Activated gamma-delta T cell treated with Interleukin-2 at 50 U/mL for 16 hours (primary cell): ENCODE results near the gene SUSD5.

Experiments
- DNase-seq: peaks from one replicate; pipeline ENCODE4 v3.0.0-alpha.2; 2020

The SUSD5 gene

DNA sequence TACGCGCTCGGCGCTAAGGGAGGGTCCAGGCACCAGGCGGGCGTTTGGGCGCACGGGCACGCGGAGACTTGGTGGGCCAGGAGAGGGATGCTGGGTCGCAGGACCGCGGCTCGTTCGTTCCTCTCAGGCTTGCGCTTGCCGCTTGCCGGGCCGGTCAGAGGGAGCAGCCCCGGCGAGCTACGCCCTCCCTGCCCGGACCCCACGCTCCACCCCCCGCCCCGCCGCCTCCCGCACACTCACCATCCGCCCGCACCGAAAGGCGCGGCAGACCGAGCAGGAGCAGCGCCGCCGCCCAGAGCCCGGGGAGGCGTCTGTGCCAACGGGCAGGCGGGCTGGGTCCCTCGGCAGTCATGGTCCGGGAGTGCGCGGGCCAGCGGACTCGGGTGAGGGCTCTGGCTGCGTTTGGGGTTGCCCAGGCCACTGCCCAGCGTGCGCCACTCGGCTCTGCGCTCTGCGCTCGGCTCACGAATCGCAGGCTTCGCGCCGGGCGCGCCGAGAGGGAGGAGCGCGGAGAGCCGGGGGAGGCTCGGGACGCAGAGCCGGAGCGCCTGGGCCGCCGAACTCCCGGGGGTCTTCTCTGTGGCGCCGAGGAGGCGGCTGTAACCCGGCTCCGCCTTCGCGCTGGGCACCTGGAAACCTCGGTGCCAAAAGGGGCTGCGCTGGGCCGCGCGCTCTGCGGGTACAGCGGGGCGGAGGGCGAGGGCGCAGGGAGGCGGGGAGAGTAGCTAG is at the start of gene SUSD5:
Gene SUSD5, minus strand, starts transcription at position 365 of the 729 bp plus-strand sequence. Its CDS starts 13 bp downstream, at position 352.
- no peak for DNase-seq

DNA sequence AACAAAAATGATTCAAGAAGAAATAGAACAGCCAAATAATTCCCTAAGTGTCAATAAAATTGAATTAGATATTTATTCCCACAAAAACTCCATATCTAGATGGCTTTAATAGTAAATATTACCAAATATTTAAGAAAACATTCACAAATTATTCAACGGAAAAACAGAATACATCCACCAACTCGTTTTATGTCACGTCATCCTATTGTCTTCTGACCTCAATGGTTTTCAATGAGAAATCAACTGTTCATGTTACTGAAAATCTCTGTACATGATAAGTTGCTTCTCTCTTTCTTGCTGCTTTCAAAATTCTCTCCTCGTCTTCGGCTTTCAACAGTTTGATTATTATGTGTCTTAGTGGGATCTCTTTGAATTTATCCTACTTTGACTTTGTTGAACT is 41.5 kb upstream of the SUSD5 start:
- no peak for DNase-seq

DNA sequence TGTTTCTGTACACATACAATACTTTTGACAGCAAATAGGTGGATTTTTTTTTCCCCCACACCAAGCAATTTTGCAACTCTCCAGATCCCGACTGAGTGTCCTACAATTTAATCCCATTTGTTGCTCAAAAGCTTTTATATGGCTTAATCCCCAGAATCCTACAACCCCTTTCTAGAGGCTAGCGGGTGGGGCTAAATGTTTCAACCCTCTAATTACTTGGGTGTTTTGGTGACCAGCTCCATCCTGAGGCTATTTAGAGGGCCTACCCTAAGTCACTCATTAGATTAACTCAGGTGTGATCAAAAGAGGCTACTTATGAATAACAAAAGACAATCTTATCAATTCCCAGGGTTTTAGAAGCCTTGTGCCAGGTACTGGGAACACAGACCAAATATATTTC is 37.6 kb upstream of the SUSD5 start:
- DNase-seq: no peak

DNA sequence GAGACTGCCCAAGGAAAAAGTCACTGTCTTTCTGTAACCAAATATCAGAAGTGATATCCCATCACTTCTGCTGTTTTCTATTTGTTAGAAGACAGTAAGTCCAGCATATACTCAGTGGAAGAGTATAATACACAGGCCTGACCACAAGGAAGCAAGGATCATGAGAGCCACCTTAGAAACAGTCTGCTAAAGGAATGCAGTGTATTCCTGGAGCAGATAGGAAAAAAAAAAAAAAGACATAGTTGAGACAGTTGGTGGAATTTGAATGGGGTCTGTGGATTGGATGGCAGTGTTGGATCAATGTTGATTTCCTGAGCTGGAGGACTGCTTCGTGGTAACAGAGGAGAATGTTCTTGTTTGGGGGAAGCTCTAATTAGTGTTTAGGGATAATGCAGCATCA is 32.1 kb upstream of the SUSD5 start:
- no peak for DNase-seq

DNA sequence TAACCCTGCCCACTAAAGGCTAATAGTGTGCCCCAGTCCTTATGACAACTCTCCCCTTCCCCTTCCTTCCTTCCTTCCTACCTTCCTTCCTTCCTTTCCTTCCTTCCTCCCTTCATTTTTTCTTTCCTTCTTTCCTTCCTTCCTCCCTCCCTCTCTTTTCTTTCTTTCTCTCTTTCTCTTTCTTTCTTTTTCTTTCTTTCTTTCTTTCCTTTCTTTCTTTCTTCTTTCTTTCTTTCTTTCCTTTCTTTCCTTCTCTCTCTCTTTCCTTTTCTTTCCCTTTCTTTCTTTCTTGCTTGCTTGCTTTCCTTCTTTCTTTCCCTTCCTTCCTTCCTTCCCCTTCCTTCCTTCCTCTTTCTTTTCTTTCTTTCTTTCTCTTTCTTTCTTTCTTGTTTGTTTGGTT is 28.2 kb upstream of the SUSD5 start:
- DNase-seq: no peak

DNA sequence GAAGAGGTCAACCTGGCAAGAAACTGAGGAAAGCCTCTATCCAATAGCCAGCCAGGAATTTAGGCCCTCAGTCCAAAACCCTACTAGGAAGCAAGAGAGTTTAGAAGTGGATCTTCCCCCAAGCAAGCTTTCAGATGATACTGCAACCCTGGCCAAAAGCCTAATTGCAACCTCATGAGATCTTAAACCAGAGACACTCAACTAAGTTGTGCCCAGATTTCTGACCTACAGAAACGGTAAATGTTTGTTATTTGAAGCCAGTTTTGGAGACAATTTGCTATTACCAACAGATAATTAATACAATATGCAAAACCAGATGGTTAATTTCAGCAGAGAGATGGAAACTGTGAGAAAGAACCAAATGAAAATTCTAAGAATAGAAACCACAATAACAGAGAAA is 21.7 kb upstream of the SUSD5 start:
- DNase-seq: no peak

DNA sequence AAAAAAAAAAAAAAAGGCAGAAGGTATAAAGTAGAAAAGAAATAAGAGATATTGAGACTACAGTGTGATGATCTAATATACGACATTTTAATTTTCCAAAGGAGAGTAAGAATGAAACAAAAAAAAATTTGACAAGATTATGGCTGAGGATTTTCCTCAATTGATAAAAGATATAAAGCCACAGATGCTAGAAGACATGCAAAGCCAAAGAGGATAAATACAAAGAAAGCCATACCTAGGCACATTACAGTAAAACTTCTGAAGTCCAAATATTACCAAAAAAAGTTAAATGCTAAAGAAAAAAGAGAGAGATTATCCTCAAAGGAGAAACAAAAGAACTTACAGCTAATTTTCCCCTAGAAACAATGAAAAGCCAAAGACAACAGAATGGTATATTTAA is 20.3 kb upstream of the SUSD5 start:
- DNase-seq: no peak

DNA sequence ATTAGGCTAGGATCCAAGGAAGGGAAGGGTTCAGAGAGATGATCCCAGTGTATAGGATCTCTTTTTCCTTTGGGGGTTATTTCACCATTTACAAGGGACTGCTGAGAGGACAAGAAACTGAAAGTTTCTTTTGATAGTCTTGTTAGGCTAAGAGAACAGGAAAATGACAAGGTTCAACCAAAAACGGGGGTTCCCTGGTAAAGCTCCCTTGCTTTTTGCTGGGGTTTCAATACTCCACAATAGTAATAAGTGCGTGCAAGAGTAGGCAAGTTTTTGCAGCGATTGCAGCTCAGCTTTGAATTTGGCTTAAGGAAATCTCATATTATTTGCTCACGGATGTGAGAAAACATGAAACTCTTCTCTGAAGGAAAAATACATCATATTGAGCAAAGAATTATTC is 18.8 kb upstream of the SUSD5 start:
- no peak for DNase-seq

DNA sequence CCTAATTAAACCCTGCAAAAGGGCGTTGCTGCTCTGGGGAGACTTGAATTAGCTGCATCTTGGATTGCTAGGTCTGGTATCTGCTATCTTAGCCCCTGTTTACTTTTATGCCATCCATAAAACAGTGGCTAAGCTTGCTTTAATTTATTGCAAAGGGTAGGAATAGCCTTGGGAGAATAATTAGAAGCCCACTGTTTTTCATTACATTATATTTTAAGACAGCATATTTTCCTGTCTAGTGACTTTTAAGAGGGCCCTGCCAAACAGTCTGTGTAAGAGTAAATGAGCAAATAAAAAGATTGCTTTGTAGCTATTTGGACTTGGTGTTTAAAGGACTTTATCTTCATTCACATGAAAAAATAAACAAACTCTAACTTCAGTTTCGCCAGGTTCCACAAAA is 17.4 kb upstream of the SUSD5 start:
- DNase-seq: no peak

DNA sequence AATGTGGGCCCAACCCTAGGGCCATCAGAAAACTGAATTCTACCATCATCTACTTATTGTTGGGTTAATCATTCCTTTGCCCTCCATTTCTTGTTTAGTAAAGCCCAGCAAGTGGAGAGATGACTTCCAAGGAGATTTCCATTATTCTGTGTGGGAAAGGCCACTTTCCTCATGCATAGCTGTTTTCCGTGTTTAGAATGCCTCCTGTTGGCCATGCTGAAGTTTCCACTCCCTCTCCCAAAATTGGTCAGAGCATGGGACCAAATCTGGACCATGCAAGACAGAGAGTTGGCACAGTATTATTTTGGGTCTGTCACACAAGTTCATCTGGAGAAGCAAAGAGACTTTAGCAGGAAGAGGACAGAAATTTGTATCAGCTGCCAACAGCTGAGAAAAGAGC is 15.3 kb upstream of the SUSD5 start:
- DNase-seq: no peak

DNA sequence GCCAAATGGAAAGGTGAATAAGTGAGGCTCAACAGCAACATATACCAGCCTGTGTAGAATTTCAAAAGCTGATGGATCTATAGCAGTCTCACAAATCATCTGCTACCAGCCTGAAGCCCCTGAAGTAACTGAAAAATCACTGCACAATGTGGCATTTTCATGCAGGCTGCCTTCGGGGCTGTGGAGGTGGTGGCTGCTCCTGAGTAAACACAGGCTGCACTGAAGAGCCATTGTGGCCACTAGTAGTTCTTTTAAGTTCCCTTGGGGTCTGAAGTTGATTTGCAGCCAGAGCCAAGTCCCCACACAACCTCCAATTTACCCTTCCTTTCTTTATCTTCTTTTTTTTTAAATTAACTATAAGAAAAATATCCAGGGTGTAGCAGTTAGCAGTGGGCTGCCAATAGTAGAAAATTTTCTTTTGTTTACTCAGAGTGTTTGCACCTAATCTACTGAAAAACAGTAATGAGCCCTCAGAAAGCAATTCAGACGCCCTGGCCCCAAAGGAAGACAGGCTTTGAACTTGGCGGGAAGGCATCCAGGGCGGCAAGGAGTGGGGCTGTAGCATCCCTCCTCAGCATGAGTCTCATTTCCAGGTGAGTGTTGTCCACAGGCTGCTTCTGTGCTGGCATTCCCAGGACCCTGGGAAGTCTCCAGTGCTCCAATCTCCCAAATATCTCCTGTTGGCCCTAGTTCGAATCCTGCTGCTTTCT is 13.3 kb upstream of the SUSD5 start:
- DNase-seq: no peak

DNA sequence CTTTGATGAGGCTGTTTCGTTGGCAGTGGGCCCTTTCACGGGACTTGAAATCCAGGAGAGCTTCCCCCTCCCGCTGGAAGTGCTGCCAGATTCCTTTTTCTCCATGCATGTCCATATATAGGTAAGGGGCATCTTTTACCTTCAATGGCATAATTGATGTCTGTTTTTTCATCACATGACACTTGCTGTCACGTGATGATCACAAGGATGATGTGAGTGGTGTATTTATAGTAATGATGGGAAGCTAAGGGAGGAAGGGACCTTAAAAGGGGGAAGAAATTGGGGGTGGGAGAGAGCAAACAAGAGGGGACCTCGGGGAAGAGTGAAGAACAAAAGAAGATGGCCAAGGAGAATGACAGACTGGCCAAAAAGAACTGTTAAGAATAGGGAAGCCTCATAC is 11.3 kb upstream of the SUSD5 start:
- no peak for DNase-seq

DNA sequence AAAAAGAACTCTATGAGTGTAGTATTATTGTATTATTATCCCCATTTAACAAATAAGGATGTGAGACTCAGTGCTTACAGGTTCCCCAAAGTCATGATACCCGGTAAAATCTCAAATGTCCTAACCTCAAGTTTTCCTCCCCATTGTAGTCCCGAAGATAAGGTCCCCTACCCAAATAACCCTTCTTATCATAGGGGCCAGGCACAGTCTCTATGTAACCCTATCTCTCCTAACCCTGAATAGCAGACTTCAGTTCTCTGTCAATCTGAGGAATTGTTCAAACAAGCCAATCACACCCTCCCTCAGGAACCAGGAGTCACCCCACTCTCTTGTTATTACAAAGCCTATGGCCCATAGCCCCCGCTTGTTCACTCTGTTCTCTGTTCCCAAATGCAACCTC is 10.5 kb upstream of the SUSD5 start:
- no peak for DNase-seq

DNA sequence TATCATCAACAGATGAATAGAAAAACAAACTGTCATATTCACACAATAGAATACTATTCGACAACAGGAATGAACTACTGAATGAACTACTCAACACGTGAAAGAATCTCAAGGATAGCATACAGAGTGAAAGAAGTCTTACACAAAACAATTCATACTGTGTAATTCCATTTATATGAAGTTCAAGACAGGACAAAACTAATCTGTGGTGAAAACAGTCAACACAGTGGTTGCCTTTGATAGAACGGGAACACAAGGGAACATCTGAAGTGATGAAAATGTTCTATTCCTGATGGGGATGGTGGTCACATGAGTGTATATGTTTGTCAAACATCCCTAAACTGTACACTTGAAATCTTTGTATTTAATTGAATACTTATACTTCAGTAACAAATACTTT is 2.6 kb upstream of the SUSD5 start:
- no peak for DNase-seq

DNA sequence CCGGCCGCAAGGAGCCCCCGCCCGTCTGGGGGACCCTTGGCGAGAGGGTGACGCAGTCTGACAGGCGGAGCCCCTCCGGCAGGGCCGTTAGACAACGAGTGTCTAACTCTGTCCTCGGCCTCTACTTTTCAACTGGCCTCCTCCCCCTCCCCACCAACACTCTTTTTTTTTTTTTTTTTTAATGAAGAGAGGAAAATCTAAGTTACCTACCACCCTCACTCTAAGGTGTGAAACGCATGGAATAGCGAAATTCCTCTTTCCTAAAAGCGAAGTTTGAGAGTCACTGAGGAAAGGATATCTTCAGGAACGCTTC is 521 bp upstream of the SUSD5 start:
- no peak for DNase-seq

DNA sequence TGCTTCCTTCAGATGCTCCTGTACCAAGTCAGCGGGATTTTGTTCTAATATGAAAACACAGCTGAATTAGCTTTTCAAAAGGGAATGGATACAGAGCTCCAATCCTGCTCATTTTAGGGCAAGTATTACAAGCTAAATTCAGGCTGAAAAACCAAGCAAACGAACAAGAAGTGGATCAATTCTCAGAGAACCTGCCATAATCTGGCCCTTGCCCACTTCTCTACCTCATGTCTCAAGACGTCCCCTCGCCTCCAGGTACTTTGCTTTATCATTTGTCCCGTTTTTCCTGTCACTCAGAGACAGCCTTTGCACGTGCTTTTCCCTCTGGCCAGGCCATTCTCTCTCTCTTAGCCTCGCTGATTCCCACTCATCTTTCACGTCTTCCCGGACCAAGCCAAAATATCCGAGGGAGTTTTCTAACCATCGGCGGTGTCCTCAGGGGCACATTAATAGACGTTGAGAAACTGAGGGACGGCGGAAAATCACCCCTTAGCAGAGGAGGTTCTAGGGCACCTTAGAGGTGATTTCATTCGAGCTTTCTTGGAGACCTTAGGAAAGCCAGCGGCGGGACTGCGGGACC is 654 bp downstream of the SUSD5 start:
- DNase-seq: no peak

DNA sequence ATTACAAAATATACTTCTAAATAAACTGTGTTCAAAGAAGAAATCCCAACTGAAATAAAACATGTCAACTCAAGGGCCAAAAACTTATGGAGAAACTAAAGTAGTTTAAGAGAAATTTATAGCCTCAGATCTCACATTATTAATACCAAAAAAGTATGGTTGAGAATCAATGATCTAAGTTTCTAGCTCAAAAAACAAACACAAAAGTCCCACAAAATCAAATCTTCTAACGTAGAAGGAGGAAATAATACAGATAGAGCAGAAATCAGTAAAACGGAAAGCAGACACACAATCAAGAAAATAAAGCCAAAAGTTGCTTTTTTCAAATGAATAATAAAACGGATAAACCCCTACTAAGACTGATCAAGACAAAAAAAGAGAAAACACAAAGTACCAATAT is 2.9 kb downstream of the SUSD5 start:
- DNase-seq: no peak

DNA sequence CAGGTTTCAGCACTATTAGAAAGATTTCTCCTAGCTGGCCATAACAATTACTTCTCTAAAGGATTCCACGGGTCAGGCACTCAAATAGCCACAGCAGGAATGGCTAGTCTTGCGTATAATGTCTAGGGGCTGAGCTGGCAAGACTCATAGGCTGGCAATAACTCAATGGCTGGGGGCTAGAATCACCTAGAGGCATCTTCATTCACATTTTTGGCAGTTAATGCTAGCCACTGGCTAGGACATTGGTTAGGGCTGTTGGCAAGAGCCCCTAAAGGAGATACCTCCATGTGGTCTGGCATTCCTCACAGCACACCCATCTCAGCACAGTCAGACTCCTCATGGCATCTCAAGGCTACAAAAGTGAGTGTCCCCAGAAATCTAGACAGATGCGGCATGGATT is 6.2 kb downstream of the SUSD5 start:
- DNase-seq: no peak

DNA sequence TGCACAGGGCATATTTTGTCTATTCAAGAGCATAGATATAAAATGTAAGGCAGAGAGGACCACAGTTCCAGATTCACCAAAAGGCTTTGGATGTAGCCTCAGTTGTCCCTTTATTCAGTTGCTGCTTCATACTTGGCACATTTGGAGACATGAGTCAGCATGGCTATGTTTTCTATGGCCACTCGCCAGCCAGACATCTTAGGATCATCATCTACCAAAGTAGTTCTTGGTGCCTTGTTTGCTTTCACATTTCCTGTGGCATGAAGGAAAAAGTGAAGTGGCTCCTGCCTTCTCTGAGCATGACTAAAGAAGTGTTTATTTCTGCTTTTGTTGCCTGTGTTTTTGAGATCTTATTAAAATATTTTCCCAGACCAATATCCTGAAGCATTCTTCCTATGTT is 7.2 kb downstream of the SUSD5 start:
- no peak for DNase-seq

DNA sequence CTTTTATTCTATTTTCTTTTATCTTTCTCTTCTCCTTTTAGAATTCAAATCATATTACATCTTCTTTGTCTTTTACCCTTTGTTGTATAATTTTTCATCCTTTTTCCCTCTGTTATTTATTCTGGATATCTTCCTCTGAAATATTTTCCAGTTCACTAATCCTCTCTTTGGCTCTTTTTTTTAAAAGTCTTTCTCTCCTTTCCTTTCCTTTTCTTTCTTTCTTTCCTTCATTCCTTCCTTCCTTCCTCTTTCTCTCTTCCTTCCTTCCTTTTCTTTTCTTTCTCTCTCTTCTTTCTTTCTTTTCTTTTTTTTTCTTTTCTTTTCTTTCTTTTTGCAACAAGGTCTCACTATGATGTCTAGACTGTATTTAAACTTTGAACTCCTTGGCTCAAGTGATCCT is 9.3 kb downstream of the SUSD5 start:
- DNase-seq: no peak

DNA sequence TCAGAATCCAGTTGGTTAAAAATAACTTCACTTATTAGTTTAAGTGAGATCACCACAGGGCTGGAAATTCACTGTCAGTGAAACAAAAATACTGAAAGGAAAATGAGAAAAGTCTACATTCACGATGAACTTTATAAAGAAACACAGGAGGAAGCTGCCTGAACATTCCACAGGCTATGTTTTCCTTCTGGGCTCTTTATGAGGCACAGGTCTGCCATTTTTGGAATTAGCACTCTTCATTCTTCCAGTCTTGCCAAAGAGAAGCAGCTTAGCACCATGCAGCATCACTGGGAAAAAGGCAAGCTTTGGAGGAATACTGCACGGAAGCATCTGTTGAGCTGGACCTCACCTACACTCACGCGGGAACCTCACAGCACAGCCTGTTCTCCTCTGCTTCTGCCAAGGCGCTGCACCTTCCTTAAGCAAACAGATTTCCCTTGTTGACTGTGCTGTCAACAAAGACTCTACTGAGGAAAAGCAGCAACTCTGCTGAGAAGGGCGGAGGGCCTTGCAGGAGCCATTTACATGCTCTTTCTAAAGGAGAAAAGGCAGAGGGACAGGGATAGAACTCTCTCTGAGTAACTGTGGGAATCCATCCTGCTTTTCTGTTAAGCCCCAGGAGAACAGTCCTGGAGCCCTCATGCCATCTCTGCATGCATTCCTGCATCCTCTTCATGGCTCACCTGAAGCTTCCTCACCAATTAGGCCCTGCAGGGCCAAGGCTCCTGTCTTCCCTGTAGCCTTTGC is 15.7 kb downstream of the SUSD5 start:
- no peak for DNase-seq

DNA sequence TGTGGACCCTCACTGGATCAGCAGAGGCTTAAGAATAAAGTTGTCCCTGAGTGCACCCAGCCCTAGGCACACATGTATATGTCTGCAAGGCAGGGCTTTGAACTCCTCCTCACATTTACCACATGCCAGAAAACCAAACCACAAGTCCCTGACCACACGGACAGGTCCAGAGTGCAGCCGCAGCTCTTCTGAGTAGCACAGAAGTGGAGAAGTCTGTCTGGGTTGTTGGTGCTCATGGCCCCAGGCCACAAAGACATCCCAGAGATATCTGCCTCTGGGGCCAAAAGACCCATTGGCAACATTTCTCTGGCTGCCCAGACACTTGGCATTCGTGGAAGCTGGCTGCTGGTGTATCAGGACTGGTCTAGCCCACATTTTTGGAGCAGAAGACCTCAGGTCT is 17.4 kb downstream of the SUSD5 start:
- DNase-seq: no peak

DNA sequence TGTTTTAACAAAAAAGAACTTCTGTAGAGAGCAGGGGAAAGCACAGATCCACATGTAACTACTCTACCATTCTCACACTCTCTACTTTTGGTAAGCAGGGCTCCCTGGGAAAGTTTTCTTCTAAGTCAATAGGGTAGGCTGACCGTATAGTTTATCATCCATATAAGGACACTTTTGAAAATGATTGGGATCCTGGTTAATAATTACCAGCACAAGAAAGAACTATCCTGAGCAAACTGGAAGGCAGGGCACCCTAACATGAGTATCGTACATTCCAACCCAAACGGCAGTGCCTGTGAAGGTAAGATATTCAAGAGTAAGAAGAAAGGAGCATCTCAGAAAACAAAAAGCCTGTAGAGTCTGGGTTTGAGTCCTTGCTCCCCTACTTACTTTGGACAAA is 22.1 kb downstream of the SUSD5 start:
- no peak for DNase-seq

DNA sequence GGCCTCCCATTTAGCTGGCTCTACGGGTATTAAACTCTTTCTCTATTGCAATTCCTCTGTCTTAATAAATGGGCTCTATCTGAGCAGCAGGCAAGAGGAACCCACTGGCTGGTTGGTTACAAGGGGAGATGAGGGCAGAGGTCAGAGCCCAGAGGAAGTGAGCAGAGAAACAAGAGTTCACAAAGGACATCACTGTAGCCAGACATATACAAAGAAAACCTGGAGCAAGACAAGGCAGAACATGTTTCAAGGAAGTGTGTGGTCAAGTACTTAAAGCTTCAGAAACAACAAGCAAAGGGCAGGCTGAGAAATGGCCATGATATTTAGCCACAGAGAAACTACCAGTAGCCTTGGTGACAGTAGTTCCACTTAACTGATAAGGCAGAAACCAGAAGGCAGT is 24.3 kb downstream of the SUSD5 start:
- DNase-seq: no peak
